Superior temporal gyrus (tissue), 1 donor: ENCODE results near the gene PSMB2.

Experiments
- DNase-seq: peaks from one replicate; pipeline ENCODE4 v3.0.0-alpha.2; 2016; ENCODE audit errors: extremely low spot score

PSMB2 gene

DNA sequence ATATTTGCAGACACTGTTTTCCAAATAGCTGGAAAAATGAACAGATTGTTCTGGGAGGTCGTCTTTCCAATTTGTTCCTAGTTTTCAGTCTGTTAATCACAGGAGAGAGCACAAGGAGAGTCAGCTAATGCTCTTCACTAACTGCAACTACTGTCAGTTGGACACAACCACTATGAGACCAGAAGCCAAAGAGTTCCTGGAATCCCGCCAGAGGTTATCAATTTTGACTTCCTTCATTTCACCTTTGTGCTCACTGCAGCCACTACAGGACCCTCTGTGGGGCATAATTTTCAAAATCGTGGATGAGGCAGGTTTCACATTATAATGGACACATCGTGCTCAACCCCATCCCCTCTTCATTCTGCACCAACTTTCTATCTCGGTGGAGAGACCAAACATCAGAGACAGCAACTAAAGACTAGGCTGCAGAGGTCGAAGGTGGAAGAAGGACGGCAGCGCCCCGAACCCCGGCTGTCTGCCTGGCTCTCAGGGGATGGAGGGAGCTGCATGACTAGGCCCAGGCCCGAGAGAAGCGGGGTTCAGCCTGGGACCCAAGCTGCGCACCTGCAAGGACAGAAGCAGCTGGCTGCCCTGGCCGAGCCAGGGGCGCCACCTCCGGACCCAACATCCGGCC, 84.7 kb downstream of the PSMB2 start:
- DNase-seq: no peak

DNA sequence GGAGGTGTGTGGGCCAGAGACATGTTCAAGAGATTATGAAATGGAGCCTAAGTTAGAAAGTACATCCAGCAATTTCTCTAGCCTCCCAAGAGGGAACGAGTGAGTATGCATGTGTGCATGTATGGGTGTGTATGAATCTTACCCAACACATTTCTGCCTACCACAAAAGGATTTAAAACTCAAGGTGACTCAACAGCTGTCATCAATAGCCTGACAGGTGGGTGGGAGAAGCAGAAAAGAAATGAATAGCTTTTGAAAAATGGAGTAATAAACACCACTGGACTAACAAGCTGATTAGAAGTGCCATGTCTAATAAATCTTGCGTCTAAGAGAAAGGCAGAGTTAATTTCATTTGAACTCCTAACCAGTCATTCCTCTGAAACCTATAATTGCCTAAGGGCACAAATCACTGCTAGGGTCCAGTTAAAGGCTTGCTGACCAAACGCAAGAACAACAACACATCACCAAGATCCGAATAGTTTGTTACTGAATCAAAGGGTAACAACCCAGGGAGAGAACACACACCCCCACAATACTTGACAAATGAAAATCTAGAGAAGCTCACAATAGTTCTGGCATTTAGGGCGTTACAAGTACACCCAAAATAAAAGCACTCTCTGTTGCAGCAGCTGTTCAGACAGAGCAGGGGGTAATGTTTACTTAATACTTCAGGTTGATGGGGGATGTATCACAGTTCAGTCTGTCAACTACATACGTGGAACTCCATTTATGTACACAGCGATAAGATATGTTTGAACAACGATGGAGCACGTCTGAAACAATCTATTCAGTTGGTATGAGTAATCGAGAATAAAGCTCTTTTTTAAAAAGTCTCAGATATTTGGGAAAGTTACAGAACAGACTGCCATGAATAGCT, 85.5 kb downstream of the PSMB2 start:
- DNase-seq: no peak

DNA sequence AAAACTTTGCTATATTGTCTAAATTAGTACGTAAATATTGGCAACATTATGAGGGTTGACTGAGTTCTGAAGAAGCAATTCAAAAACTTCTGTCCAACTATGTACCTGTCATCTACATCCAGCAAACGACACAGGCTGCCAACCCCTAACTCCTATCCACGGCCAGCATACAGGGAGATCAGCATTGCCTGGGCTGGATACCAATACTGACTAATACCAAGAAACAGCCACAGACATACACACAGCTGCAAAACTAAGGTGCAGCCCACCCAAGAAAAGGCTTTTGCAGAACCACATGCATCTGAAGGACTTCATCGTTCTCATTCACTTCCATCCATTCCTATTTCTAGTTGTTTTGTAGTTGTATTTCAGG, 86.1 kb downstream of the PSMB2 start:
- no peak for DNase-seq

DNA sequence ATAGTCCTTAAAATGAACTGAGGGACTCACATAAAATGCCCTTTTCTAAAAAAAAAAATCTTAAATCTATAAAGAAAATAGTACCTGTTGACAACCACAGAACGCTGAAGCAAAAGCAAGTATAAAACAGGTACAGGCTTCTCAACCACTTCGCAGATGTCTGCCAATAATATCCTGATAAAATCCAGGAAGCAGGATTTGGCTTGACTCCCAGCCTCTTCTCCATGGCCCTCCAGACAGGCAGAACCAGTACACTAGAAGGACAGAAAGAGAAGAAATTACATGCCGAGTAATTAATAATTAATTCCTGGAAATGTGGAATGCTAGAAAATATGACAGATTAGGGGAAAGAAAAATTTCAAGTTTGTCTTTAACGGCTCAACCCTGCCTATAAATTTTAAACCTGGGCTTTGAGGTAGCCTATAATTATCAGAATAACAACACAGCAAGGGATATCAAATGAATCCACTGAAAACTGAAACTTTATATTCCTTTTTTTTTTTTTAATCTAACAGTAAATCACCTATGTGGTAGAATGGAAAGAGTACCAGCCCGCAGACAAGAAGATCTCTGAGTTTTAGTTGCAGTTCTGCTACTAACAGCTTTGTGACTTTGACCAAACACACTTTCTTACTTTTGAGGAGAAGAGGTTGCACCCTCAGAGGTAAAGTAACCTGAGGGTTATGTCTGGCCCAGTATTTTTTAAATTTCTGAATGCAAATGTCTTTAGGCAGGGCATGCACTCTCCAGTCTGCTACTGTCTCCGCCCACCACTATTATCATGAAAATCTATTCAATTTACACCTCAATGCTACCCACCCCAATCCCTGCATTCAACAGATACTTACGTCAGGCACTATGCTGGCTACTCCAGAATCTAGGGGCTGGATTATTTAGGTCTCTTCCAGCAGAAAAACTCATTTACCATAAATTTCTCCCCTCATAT, 86.8 kb downstream of the PSMB2 start:
- no peak for DNase-seq

DNA sequence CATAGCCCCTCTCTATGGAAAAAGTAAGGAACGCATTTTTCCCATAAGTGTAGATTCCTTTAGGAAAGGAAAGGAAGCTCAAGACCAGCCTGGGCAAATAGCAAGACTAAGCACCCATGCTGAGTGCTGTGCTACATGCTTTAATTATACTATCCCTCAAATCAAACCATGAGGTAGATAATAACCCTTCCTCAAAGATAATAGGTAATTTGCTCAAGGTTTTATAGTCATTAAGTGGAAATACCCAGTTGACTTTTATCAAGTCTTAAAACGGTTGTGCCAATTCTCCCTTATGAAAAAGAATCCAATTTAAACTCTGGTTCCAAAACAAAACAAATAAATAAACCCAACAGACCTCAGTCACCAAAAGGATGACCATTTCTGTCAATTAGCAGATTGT, 87.5 kb downstream of the PSMB2 start:
- DNase-seq: no peak
